ENCODE data around the gene TNS1. TPM values are rescaled to one million over a fixed set of nuclear protein-coding genes. Genes with fewer than 3 reads are reported as not detected.

Gene TNS1
- total RNA-seq, 3 donors from 2014 or later (not counting 1 experiment from before 2014, with no cell fraction given), result 1.1 to 3.0 (median 2.1) TPM

GRCh38 chr2:218014706-218015585, 12.2 kb upstream of the TNS1 start:
- intact Hi-C loops (cut with micrococcal nuclease), result no loop called here

GRCh38 chr2:218013289-218013688, 10.5 kb upstream of the TNS1 start:
- Mint-ChIP-seq H3K36me3 (no peaks in the 10 kb centered on the region), H3K4me3 (no peak overlapping the region), H3K4me1 (peaks cover 4 to 12% of the 10 kb centered on the region in 2 donors), H3K27ac (no peak overlapping the region), H3K9me3 (no peaks in the 10 kb centered on the region), H3K27me3 (ENCODE audit: low read depth in 2 of 2) (peaks cover 25 to 38% of the 10 kb centered on the region in 2 donors)
- Histone ChIP-seq H3K27me3 (ENCODE audit: control insufficient read depth, insufficient read depth, low read length) (peaks cover 19% of the 10 kb centered on the region), H3K36me3 (ENCODE audit: control insufficient read depth, insufficient read depth, low read length) (no peaks in the 10 kb centered on the region), H3K4me1 (ENCODE audit: control insufficient read depth, insufficient read depth, low read length) (peaks cover 14% of the 10 kb centered on the region), H3K27ac (ENCODE audit: low read length) (no peak overlapping the region), H3K9me3 (ENCODE audit: control insufficient read depth, insufficient read depth, low read length) (no peaks in the 10 kb centered on the region), H3K4me3 (ENCODE audit: low read length) (no peak overlapping the region)
- TF ChIP-seq CTCF (IDR thresholded peaks at IDR 0.05), result no peak
- ATAC-seq (no peak), DNase-seq (no peak)
- 71% methylated on average over 2 of the region's 2 CpGs for WGBS (ENCODE audit: insufficient coverage)
- intact Hi-C loops (cut with micrococcal nuclease), result no loop called here

More at GRCh38 chr2:218014706-218015585, 12.2 kb upstream of the TNS1 start:
- Histone ChIP-seq H3K4me1 (ENCODE audit: control insufficient read depth, insufficient read depth, low read length) (peaks cover 13% of the 10 kb centered on the region), H3K36me3 (ENCODE audit: control insufficient read depth, insufficient read depth, low read length) (no peaks in the 10 kb centered on the region), H3K4me3 (ENCODE audit: low read length) (no peak overlapping the region), H3K27ac (ENCODE audit: low read length) (no peak overlapping the region), H3K9me3 (ENCODE audit: control insufficient read depth, insufficient read depth, low read length) (no peaks in the 10 kb centered on the region), H3K27me3 (ENCODE audit: control insufficient read depth, insufficient read depth, low read length) (peaks cover 16% of the 10 kb centered on the region)
- H3K4me3 Mint-ChIP-seq, result no peak overlapping the region
- DNase-seq (no peak), ATAC-seq (no peak)
- peaks cover 4 to 7% of the 10 kb centered on the region in 2 donors for H3K4me1 Mint-ChIP-seq
- H3K36me3 Mint-ChIP-seq, result no peaks in the 10 kb centered on the region
- 84% methylated on average over 4 of the region's 4 CpGs for WGBS (ENCODE audit: insufficient coverage)
- peaks cover 20 to 28% of the 10 kb centered on the region in 2 donors for H3K27me3 Mint-ChIP-seq (ENCODE audit: low read depth in 2 of 2)
- H3K27ac Mint-ChIP-seq, result no peak overlapping the region
- H3K9me3 Mint-ChIP-seq, result no peaks in the 10 kb centered on the region
- TF ChIP-seq CTCF (IDR thresholded peaks at IDR 0.05), result no peak

GRCh38 chr2:218012284-218012683, 9.5 kb upstream of the TNS1 start:
- no peak for DNase-seq
- intact Hi-C loops (cut with micrococcal nuclease), result no loop called here
- no peak for TF ChIP-seq CTCF (IDR thresholded peaks at IDR 0.05)
- no peak overlapping the region for H3K4me3 Mint-ChIP-seq
- H3K4me3 ChIP-seq (ENCODE audit: low read length), result no peak overlapping the region
- peaks cover 4 to 12% of the 10 kb centered on the region in 2 donors for H3K4me1 Mint-ChIP-seq
- H3K27me3 Mint-ChIP-seq (ENCODE audit: low read depth in 2 of 2), result peaks cover 31 to 42% of the 10 kb centered on the region in 2 donors
- no peaks in the 10 kb centered on the region for H3K9me3 ChIP-seq (ENCODE audit: control insufficient read depth, insufficient read depth, low read length)
- WGBS (ENCODE audit: insufficient coverage), result 68% methylated on average over 1 of the region's 1 CpG
- peaks cover 19% of the 10 kb centered on the region for H3K27me3 ChIP-seq (ENCODE audit: control insufficient read depth, insufficient read depth, low read length)
- no peak for ATAC-seq
- H3K36me3 Mint-ChIP-seq, result no peaks in the 10 kb centered on the region
- peaks cover 14% of the 10 kb centered on the region for H3K4me1 ChIP-seq (ENCODE audit: control insufficient read depth, insufficient read depth, low read length)
- no peaks in the 10 kb centered on the region for H3K36me3 ChIP-seq (ENCODE audit: control insufficient read depth, insufficient read depth, low read length)
- H3K9me3 Mint-ChIP-seq, result no peaks in the 10 kb centered on the region
- no peak overlapping the region for H3K27ac Mint-ChIP-seq
- H3K27ac ChIP-seq (ENCODE audit: low read length), result no peak overlapping the region
